GM12865 (cell line): ENCODE results near the gene SDHAF1.
"Not testable (repeated sequence)": the region's sequence is repeated elsewhere in the genome, so short reads cannot be mapped to it uniquely, and the experiment has no call there.

Source experiments
- DNase-seq: peaks from one replicate; pipeline ENCODE4 v3.0.0; 2010; ENCODE audit warnings: low read depth
- H3K4me3 ChIP-seq: 2 replicates; pipeline ENCODE4 v1.5.1; 2011; ENCODE audit warnings: mild to moderate bottlenecking, low read depth, low read length, control low read depth
- CTCF ChIP-seq: IDR thresholded peaks from 2 replicates; pipeline ENCODE4 v1.5.1; 2011; ENCODE audit warnings: low read length, control low read depth, low read depth, inconsistent platforms; ENCODE audit not compliant: insufficient read depth; ENCODE audit errors: missing control alignments

Gene SDHAF1

GRCh38 chr19:35975608-35976214 is 19.3 kb upstream of the SDHAF1 start:
- TF ChIP-seq CTCF = no peak
- DNase-seq = no peak

GRCh38 chr19:35977446-35978222 is 17.4 kb upstream of the SDHAF1 start:
- peak; percentile 59 for DNase-seq
- TF ChIP-seq CTCF = peak; percentile 28
- no peak overlapping the region for H3K4me3 ChIP-seq

More at GRCh38 chr19:35975608-35976214, 19.3 kb upstream of the SDHAF1 start:
- H3K4me3 ChIP-seq = no peak overlapping the region

- no peak overlapping the region for H3K4me3 ChIP-seq
- TF ChIP-seq CTCF = no peak
- no peak for DNase-seq
Observed at GRCh38 chr19:35978271-35978670, 16.7 kb upstream of the SDHAF1 start.

- no peak overlapping the region for H3K4me3 ChIP-seq
- no peak for DNase-seq
- no peak for TF ChIP-seq CTCF
Observed at GRCh38 chr19:35978832-35979365, 16.1 kb upstream of the SDHAF1 start.

GRCh38 chr19:35980997-35981396 is 14.0 kb upstream of the SDHAF1 start:
- not testable (repeated sequence) for H3K4me3 ChIP-seq

GRCh38 chr19:35983177-35983576 is 11.8 kb upstream of the SDHAF1 start:
- H3K4me3 ChIP-seq = no peak overlapping the region
- no peak for TF ChIP-seq CTCF
- DNase-seq = no peak

More at GRCh38 chr19:35980997-35981396, 14.0 kb upstream of the SDHAF1 start:
- not testable (repeated sequence) for DNase-seq

GRCh38 chr19:35986111-35986510 is 8.9 kb upstream of the SDHAF1 start:
- no peak overlapping the region for H3K4me3 ChIP-seq
- no peak for TF ChIP-seq CTCF
- no peak for DNase-seq
